ENCODE results near the gene C9orf57.

C9orf57 gene

GRCh38 chr9:72065076-72065475 lies 4.7 kb upstream of the C9orf57 start:
- POLR2A ChIA-PET (ENCODE audit: low non-redundant PET) = no interaction called here

GRCh38 chr9:72052122-72052521 lies 8.3 kb downstream of the C9orf57 start:
- no peak overlapping the region for H3K27ac ChIP-seq
- no peak for TF ChIP-seq CTCF (conservative IDR thresholded peaks at IDR 0.05; ENCODE audit: low read depth)
- DNase-seq (ENCODE audit: low spot score) = no peak
- CTCF ChIA-PET = no interaction called here
- POLR2A ChIA-PET (ENCODE audit: low non-redundant PET) = no interaction called here

More at GRCh38 chr9:72065076-72065475, 4.7 kb upstream of the C9orf57 start:
- peak; percentile 42 for DNase-seq (ENCODE audit: low spot score)
- no peak for TF ChIP-seq CTCF (conservative IDR thresholded peaks at IDR 0.05; ENCODE audit: low read depth)
- CTCF ChIA-PET = interaction anchor here (0.9 to 1.2 kb wide), 2 partner anchors 19 to 26 kb away, joined by 3 to 4 read pairs; no protein-coding TSS in a partner anchor
- no peak overlapping the region for H3K27ac ChIP-seq

- no peak for DNase-seq (ENCODE audit: low spot score)
- ChIA-PET CTCF (no interaction called here), POLR2A (ENCODE audit: low non-redundant PET) (no interaction called here)
- no peak overlapping the region for H3K27ac ChIP-seq
- no peak for TF ChIP-seq CTCF (conservative IDR thresholded peaks at IDR 0.05; ENCODE audit: low read depth)
Observed at GRCh38 chr9:72048850-72049249, 11.6 kb downstream of the C9orf57 start.

GRCh38 chr9:72046630-72047456 lies 13.6 kb downstream of the C9orf57 start:
- no peak for TF ChIP-seq CTCF (conservative IDR thresholded peaks at IDR 0.05; ENCODE audit: low read depth)

GRCh38 chr9:72044095-72044494 lies 16.3 kb downstream of the C9orf57 start:
- TF ChIP-seq CTCF (conservative IDR thresholded peaks at IDR 0.05; ENCODE audit: low read depth) = no peak
- H3K27ac ChIP-seq = no peak overlapping the region
- ChIA-PET POLR2A (ENCODE audit: low non-redundant PET) (no interaction called here), CTCF (no interaction called here)
- DNase-seq (ENCODE audit: low spot score) = no peak

More at GRCh38 chr9:72046630-72047456, 13.6 kb downstream of the C9orf57 start:
- CTCF ChIA-PET = interaction anchor here (0.7 kb wide), 1 partner anchor 447 kb away, joined by 4 read pairs; no protein-coding TSS in a partner anchor
- no peak for DNase-seq (ENCODE audit: low spot score)
- POLR2A ChIA-PET (ENCODE audit: low non-redundant PET) = no interaction called here
- H3K27ac ChIP-seq = no peak overlapping the region

GRCh38 chr9:72043576-72043975 lies 16.8 kb downstream of the C9orf57 start:
- ChIA-PET POLR2A (ENCODE audit: low non-redundant PET) (no interaction called here), CTCF (no interaction called here)
- no peak for DNase-seq (ENCODE audit: low spot score)
- no peak for TF ChIP-seq CTCF (conservative IDR thresholded peaks at IDR 0.05; ENCODE audit: low read depth)
- H3K27ac ChIP-seq = no peak overlapping the region

All from RWPE1 (cell line).